ENCODE data around the gene ZBTB45.
A peak's percentile ranks its signal among the peaks of the same experiment; 100 is the strongest.

ZBTB45 gene

DNA sequence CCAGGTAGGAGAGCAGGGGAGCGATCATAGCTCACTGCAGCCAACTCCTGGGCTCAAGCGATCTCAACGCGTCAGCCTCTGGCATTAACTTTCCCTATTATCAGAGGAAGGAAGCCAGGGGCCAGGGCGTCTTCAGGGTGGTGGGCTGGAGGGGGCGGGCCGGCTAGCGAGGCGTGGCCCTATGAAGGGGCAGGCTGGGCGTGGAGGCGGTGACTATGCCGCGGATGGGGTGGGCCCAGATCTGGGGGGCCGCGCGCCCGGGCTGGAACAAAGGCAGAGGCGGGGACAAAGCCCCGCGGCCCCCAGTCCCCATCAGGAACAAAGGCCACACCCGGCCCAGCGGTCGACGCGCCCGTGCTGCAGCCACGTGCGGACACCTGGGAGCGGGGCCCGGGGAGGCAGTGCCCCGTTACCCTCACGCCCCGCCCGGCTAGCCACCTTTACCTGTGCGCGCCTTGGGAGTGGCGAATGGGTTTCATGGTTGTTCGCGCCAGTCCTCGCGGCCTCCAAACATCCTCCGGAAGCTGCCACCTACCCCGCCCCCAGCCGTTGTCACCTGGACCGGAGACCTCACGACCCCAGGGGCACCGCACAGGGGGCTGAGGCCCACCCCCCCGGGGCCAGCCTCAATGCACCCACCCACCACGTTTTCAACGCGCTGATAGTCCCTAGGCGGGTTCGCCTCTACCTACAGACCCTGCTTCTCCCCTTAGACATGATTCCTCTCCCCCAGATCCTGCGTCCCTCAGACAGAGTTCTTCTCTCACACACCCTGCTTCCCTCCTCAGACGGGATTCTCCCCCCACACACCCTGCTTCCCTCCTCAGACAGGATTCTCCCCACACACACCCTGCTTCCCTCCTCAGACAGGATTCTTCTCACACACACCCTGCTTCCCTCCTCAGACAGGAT is 18.9 kb upstream of the ZBTB45 start:
- peak; percentile 79 for DNase-seq

DNA sequence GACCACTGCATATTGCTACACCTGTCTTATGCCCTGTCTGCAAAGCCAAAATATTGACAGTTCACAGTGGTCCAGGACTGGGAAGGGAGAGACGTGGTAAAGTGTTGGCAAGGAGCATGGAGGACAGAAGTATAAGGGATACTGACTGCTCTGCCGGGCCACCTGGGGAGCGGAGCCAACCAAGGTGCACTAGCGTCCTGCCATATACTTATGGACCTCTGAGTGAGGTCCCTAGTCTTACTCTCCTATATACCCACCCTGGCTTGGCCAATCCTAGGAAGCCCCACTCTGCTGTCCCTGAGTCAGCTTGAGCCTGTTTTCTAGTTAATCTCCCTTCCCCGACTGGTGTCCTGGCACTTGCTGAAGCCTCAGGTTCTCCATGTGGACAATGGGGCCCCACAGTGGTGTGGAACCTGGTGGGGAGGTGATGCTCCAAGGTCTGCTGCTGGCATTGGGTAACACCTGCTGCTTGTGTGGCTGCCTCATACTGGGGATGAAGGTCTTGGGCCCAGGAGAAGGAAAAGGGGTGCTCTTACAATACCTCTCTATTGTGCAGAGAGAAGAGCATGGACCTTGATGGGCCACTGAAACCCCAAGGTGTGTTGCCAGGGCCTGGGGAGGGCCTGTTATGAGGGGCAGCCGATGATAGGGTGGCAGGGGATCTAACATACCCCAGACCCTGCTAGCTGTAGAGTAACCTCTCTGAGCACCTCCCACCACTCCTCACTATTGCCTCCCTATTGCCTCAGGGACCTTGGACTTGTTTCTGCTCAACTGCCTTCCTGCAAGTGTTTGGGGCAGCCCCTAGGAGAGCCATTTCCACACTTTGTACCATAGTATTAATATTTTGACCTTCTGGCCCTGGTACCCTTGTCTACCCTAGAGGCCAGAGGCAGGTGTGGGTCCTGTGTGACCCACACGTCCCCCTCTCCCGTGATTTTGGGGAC is 17.5 kb upstream of the ZBTB45 start:
- DNase-seq, result no peak

DNA sequence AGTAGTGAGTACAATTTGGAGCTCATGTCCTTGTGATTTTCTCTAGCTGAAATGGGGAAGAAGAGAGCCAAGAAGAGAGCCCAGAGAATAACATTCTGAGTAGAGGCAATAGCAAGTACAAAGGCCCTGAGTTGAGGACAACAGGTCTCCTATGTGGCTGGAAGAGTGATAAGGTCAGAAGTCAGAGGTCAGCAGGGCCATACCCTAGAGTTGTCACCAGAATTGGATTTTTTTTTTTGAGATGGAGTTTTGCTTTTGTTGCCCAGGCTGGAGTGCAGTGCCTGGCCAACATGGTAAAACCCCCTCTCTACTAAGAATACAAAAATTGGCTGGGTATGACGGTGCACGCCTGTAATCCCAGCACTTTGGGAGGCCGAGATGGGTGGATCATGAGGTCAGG is 16.2 kb upstream of the ZBTB45 start:
- DNase-seq, result no peak

DNA sequence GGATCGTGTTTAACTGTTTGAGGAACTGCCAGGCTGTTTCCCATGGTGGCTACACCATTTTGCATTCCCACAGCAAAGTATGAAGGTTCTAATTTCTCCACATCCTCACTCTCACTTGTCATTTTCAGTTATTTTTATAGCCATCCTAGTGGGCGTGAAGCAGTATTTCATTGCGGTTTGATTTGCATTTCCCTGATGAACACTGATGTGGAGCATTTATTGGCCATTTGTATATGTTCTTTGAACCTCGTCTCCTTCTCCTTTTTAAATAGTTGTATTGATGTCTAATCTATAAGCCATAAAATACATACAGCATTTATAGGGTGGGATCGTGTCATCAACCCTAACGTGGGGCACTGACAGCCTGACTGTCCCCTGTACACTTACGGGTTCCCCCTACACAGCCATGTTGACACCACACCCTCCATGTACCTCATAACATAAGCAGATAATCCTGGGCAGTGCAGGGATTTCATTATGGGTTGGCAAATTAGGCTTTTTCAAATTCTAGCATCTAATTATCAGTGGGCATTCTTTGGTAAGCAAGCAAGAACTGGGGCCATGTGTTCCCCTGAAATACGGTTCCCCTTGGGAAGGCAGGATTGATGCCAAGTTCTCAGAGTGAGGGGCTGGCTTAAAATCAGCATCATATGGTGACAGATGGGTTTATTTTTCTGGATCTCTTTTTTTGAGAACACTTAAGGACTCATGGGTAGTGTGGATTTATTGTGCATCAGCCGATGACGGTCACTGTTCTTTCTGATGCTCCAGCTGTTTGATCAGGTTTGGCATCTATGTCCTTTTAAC is 11.6 kb upstream of the ZBTB45 start:
- peak; percentile 28 for DNase-seq

DNA sequence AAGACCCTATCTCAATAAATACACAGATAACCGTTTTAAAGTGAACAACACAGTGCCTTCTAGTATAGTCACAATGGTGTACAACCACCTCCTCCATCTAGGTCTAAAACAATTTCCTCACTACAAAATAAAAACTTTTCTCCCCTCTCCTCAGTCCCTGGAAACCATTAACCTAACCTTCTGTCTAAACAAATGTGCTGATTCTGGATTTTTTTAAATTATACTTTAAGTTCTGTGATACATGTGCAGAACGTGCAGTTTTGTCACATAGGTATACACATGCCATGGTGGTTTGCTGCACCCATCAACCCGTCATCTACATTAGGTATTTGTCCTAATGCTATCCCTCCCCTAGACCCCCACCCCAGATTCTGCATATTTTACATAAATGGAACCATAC is 9.8 kb upstream of the ZBTB45 start:
- DNase-seq, result no peak

DNA sequence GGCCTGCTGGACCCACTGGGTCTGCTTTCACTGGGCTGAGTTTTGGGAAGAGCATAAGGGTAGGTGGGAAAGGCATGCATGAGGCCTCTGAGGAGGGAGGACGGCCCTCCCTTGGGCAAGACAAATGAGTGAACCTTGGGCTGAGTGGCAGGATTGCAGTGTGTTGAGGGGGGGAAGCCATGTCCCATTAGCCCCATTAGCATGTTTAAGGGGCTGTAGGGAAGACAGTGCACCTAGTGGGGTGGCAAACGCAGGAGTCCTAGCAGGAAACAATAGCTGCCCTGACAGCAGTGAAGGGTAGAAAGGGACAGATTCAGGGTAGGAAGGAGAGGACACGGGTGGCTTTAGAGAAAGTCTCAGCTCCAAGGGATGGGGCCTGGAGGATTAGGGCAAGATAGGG is 3.1 kb upstream of the ZBTB45 start:
- DNase-seq, result no peak

DNA sequence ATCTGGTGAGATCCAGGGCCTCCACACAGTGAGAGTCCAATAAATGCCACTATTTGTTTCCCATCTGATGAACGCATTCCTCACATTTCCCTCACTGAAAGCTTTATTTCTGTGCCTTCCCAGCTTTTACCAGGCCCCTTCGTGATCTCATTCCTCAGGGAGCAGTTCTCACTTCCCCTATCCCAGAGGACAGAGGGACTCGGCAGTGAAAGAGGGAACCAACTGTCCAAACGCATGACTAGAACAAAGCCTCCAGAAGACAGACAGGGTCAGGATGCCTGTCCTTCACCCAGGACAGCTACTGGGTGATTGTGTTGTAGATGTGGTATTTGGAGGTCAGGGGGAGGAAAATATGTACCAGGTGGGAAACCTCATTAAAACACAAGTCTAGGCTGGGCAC is 2.0 kb upstream of the ZBTB45 start:
- DNase-seq, result no peak

DNA sequence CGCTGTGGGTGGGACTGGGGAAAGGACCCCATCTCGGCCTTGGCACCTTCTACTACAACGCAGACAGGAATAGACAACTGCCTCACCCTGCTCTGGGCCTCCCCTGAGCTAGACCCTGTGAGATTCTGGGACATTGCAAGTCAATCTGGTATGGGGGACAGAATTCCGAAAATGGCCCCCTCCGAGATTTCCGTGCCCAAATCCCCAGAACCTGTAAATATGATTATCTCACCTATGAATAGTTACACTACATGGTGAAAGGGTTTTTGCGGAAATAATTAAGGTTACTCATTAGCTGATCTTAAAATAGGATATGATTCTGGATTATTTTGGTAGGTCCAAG is 618 bp upstream of the ZBTB45 start:
- no peak for DNase-seq

DNA sequence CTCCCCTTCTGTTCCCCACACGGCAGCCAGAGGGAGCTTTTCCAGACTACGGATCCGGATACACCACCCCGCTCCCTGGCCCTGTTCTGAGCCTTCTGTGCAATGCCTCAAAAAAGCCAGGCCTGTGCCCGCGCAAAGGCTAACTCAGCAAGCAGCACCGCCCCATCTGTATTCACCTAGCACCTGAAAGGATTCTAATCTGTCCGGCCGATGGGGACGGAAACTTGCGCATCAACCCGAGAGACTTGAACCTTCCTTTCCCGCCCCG is 589 bp downstream of the ZBTB45 start:
- DNase-seq, result peak; percentile 61

DNA sequence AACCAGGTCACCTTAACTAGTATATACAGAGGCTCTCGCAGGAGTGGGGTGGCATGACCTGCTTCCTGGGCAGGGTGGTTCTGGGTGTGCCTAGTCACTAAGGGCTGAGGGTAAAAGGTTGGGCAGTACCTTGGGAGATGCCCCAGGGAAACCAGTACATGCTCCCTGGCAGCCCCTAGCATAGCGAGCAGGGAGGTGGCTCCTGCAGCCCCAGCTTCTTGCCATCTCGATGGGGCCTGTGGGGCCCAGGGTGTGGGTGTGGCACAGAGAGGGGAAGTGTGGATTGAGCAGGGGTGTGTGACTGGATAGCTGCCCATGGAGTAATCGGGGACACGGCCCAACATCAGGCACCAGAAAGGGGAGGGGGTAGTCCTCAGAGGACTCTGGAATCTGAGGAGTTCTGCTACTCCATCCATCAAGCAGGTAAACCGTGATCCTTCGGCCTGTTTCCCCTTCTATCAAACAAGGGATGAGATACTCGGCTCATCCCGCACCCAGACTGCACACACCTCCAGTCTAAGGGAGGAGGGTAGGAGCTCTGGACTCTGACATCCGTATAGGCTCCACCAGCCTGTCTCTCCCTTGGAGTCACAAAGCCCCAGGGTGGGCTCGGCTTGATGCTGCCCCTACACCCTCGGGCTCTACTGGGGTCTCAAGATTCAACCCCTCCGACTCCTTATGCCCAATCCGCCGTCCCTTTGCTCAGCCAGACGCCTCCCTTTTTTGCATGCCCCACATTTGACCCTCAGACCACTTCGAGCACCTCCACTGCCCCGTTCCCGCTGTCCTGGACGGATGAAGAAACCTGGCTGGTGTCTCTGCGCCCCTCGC is 1.1 kb downstream of the ZBTB45 start:
- DNase-seq, result no peak

DNA sequence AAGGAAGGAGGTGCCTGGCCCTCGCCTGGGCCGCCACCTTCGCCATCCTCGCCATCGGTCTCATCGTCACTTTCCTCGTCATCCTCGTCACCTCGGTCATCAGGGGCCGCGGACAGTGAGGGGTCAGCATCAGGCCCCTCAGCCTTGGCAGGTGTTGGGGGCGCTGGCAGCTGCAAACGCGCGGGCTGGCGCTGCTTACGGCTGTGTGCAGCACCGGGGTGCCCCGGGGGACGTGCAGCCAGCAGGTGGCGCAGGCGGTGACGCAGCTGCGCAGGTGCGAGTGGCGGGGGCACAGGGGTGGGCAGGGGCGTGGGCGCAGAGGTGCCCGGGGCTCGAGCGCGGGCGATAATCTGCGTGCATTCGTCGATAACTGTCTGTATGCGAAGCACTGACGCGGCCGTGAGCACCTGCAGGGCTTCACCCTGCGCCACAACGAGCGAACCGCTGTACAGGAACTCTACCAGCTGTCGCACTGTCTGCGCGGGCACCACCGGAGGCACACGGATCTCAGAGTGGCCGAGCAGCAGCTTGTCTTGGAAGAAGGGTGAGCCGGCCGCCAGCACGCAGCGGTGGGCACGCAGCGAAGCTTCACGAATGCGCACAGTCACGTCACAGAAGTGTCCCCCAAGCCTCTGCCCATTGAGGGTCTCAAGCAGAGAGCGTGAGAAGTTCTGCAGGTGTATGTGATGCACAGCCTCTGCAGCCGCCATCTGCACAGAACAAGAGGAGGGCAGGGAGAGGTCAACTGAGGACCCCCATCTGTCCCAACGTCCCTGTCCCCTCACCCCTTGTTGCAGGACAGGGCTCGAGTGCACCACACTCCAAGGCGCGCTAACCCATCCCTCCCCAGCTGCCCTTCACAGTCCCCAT is 2.4 kb downstream of the ZBTB45 start:
- DNase-seq, result peak; percentile 16

DNA sequence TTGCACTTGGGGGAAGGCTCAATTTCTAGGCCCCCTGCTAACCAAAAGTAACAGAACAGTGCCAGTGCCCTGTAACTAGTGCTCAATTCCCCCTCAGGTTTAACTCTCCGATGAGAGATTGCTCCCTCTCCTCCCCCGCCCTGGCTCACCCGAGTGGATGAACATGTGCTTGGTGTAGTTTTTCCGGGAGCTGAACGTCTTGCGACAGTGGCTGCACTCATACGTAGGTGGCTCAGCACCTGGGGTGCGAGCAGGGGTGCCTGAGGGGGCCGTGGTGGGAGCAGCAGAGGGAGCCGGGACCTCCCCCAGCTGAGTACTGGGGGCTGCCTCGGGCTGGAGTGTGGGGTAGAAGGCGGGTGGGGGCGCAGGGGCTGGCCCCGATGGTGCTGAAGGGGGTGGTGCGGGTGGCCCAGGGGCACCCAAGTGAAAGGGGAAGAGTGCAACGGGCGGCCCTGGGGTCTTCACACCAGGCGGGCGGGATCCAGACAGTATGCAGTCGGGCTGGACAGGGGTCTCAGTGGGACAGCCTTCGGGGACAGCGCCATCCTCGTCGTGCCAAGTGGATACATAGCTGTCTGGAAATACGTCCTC is 3.3 kb downstream of the ZBTB45 start:
- no peak for DNase-seq

DNA sequence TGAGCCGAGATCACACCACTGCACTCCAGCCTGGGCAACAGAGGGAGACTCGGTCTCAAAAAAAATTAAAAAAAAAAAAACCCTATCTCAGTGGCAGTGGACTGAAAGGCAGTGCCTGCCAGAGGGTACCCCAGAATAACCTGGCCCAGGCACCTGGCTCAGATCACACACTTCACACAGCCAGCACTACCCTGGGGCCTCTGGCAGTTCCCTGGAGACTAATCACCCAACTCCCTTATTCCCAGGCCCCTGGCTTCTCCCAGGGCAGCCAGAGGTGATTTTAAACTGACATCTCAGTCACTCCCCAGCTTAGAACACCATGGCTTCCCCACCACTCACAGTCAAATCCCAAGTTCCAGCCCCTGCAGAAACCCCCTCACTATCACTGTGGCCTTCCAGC is 4.4 kb downstream of the ZBTB45 start:
- no peak for DNase-seq

DNA sequence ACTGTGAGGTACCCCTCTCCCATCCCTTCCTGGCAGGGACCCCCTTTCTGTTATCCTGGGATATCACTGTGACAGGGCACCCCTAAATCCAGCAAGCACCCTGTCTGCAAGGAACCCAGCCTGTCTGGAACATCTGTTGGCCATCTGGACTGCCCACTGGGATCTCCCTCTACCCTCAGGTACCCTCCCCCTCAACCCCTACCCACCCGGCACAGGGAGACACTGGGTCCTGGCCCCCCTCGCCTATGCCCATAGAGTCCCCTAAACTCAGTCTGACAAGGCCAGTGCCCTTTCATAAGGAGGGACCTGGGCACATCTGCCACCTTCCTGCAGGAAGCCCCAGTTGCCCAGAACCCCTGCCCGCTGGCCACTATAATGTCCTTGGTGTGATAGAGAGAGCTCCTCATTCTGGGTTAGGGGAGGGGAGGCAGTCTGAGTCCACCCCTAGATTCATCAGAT is 5.0 kb downstream of the ZBTB45 start:
- DNase-seq, result no peak

DNA sequence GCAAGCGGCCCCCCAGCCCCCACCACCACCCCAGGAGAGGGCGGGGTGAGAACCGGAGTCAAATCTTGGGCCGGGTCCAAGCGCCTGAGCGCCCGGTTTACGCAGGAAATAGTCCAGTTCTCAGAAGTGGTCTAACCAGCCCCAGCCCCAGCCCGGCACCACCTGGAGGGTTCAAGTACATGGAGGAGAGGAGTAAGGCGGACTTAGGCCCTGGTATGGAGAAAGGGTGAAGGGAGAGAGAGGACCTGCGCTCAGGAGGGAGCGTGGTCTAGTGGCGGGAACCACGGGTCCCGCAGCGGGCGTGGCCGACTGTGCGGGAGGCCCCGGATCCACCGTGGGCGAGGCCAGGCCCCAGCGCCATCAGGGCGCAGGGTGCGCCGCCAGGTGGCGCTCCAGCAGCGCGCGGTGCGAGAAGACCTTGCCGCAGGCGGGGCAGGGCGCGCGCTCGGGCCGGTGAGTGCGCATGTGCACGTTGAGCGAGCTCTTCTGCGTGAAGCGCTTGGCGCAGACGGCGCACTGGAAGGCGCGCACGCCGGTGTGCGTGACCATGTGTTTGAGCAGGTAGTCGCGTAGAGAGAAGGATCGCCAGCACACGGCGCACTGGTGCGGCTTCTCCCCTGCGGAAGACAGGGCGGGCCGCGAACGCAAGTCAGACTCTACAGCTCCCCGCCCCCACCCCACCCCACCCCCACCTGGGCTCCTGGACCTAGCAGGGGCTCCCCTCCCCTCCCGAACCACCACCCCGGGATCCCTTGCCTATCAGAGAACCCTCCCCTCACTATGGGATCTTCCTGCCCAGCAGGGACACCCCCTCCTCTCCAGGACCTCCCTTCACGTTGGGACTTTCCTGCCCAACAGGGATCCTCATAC is 5.7 kb downstream of the ZBTB45 start:
- peak; percentile 84 for DNase-seq

DNA sequence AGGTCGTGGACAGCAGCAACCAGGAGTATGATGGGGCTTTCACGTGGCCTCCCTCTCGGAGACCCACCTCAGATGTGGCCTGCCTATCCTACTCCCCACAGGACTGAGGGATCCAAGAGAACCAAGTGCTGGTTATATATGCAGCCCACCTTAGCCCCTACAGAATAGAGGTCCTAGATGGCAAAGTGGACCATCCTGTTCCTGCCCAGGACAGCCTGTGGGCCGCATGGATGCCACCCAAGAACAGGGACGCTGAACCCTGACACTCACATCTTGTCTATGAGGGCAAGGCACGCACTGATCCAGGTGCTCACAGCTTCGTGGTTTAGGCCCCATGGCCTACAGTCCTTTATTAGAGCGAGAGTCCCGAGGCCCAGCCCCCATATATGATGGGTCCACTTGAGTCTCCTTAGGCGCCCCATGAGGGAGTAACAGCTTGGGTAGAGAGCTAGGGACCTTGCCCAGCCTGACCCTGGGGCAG is 6.4 kb downstream of the ZBTB45 start:
- no peak for DNase-seq

DNA sequence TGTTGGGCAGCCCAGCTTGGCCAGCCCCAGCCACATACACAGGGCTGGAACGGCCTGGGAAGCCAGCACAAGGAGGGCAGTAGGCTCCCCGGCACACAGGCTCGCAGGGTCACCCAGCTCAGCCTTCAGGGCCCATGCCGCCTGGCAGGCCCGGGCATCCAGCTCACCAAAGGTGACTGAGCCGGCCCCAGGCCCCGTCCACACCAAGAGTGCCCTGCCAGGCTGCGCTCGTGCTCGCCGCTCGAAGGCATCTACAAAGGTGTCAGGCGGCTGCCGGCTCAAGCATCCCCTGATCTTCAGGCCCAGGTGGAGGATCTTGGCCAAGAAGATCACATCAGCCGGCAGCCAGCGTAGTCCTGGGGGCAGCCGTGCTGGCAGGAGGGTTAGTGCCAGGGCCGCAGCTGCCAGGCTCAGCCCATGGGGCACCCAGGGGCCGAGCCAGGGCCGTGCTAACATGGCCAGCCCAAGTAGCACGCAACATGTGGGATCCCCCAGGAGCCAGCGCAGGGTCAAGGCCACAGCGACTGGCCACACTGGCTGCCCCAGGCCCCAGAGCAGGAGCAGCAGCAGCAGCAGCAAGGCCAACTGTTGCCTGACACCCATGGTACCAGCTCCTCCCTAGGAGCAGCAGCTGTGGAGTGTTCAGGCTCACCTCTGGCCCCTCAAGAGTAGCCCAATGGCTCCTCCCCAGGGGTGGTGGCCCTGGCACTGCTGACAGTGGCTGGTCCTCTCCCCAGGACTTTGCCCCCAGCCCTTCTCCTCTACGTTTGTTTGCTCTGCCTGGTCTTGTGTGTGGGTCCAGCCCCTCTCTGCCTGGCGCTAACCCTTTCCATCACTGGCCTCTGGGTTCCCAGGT is 8.0 kb downstream of the ZBTB45 start, which contains the start of gene SLC27A5:
TSS of gene SLC27A5 (minus strand) at position 640 of the 856 bp plus-strand sequence. CDS start at position 603, 37 bp downstream.
- no peak for DNase-seq

DNA sequence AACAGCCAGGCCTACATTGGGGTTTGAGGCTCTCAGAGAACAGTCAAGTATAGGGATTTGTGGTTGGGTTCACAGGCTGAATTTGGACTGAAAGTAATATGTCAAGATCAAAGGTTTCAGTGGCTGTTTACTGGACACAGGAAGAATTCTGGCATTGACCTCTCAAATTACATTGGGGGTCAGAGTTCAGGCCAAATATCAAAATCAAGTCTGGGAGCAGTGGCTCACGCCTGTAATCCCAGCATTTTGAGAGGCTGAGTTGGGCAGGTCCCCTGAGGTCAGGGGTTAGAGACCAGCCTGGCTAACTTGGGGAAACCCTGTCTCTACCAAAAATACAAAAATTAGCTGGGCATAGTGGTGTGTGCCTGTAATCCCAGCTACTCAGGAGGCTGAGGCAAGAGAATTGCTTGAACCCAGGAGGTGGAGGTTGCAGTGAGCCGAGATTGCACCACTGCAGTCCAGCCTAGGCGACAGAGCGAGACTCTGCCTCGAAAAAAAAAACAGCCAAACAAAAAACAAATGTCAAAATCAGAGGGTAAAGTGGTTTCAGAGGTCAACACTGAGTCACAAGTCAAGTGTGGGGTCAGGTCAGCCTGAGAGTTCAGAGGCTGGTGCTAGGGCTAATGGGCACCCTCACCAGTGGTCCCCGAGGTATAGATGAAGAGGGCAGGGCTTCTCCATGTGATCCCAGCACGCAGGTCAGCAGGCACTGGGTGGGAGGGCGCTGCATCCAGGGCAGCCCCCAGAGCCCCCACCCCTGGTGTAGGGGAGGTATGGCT is 9.3 kb downstream of the ZBTB45 start:
- no peak for DNase-seq

Data from NCI-H526 treated with DMSO at 0.1 percent for 48 hours (cell line).